K562 (cell line): ENCODE results near the gene ABCA4. TPM values are rescaled to one million over a fixed set of nuclear protein-coding genes. Genes with fewer than 3 reads are reported as not detected.

Source experiments
- ATAC-seq: fragments of 200-7000 bp; cut with Tn5 transposase; 3 replicates; pipeline ENCODE4 v1.9.1; 2020; ENCODE audit warnings: moderate library complexity
- BruUV-seq: library from RNA; stranded (reverse); fragments of 400-500 nt; replicated peaks from 2 replicates; lab custom pipeline; 2021; lab: Mats Ljungman, UMichigan
- CTCF ChIA-PET: fragments of 300-600 bp; formaldehyde crosslinking; extraction: SDS; loops from one replicate; lab custom pipeline; 2021; ENCODE audit warnings: low intra/inter-chr PET ratio; lab: Yijun Ruan, JAX
- POLR2A ChIA-PET: fragments of 300-600, 350-650 bp; sonication (Branson Sonifier 250); formaldehyde crosslinking; extraction: SDS; loops from one replicate; lab custom pipeline; 2021; ENCODE audit warnings: antibody characterized with exemption, inconsistent platforms; lab: Yijun Ruan, JAX
- DNase-seq, 4 experiments: peaks; one replicate each; pipeline versions ENCODE4 v3.0.0 to v3.0.0-alpha.2; 2011 to 2018; ENCODE audit warnings: low spot score in 3 of 4, mixed read lengths in 3 of 4; ENCODE audit errors: extremely low read depth in 1 of 4
- FAIRE-seq: peaks from 2 replicates; lab custom pipeline; 2011; peaks lifted over from hg19 to GRCh38; lab: Jason Lieb, UNC
- H2AFZ ChIP-seq: 2 replicates; pipeline ENCODE4 v1.6.0; 2011; ENCODE audit warnings: low read depth, low read length, control low read depth, inconsistent platforms
- H3K27ac ChIP-seq: fragments of 200-600 bp; 3 replicates; pipeline ENCODE4 v1.8.0; 2011; ENCODE audit warnings: low read depth, mild to moderate bottlenecking, control low read depth, inconsistent platforms, low read length, moderate library complexity, mixed read lengths; ENCODE audit errors: extremely low read depth
- H3K27me3 ChIP-seq, 2 experiments: fragments of 300-600 bp in 1 of 2; 2 replicates in 1 of 2; 3 replicates in 1 of 2; pipeline versions ENCODE4 v1.6.0 to v1.8.0; 2011; ENCODE audit warnings: inconsistent platforms in 2 of 2, low read length in 2 of 2, mild to moderate bottlenecking in 1 of 2, mixed read lengths in 1 of 2, moderate library complexity in 1 of 2; ENCODE audit not compliant: control insufficient read depth in 2 of 2, insufficient read depth in 2 of 2
- H3K36me3 ChIP-seq: fragments of 300-600 bp; 3 replicates; pipeline ENCODE4 v1.8.0; 2011; ENCODE audit warnings: mild to moderate bottlenecking, low read length, inconsistent platforms; ENCODE audit not compliant: control insufficient read depth, insufficient read depth
- H3K4me1 ChIP-seq, 2 experiments: fragments of 200-600 bp in 1 of 2; replicated peaks in 1 of 2; 2 replicates in 1 of 2; 3 replicates in 1 of 2; pipeline versions ENCODE4 v1.5.1 to v1.8.0; 2011; ENCODE audit warnings: inconsistent platforms in 2 of 2, low read length in 2 of 2, mild to moderate bottlenecking in 1 of 2, mixed read lengths in 1 of 2, moderate library complexity in 1 of 2; ENCODE audit not compliant: control insufficient read depth in 2 of 2, insufficient read depth in 2 of 2
- H3K4me2 ChIP-seq: 2 replicates; pipeline ENCODE4 v1.6.1; 2011; ENCODE audit warnings: low read length, control low read depth, inconsistent platforms, mixed read lengths; ENCODE audit not compliant: insufficient read depth
- H3K4me3 ChIP-seq: fragments of 200-600 bp; sonication (generic), shearing (Covaris generic); 2 replicates; pipeline ENCODE4 v1.5.1; 2016; ENCODE audit warnings: control low read depth, inconsistent platforms
- H3K79me2 ChIP-seq: fragments of 200-600 bp; 3 replicates; pipeline ENCODE4 v1.8.0; 2011; ENCODE audit warnings: low read length, inconsistent platforms; ENCODE audit not compliant: control insufficient read depth, insufficient read depth
- H3K9ac ChIP-seq, 2 experiments: 2 replicates each; pipeline versions ENCODE4 v1.6.0 to v1.6.1; 2011; ENCODE audit warnings: low read depth in 2 of 2, low read length in 2 of 2, control low read depth in 1 of 2, inconsistent platforms in 1 of 2, mild to moderate bottlenecking in 1 of 2, mixed read lengths in 1 of 2; ENCODE audit not compliant: insufficient read depth in 1 of 2
- H3K9me1 ChIP-seq: one replicate; pipeline ENCODE4 v1.6.0; 2011; ENCODE audit warnings: inconsistent platforms, mild to moderate bottlenecking, low read length, moderate library complexity; ENCODE audit not compliant: control insufficient read depth, insufficient read depth
- H3K9me3 ChIP-seq: replicated peaks from 2 replicates; pipeline ENCODE4 v1.5.1; 2011; ENCODE audit warnings: low read depth, low read length, inconsistent platforms; ENCODE audit not compliant: control insufficient read depth, insufficient read depth
- H4K20me1 ChIP-seq: replicated peaks from 2 replicates; pipeline ENCODE4 v1.6.1; 2011; ENCODE audit warnings: low read length, inconsistent platforms, mixed read lengths; ENCODE audit not compliant: control insufficient read depth, insufficient read depth
- DPF2 ChIP-seq: fragments of 450-650 bp; IDR thresholded peaks from 2 replicates; pipeline ENCODE4 v1.6.1; 2016
- EGR1 ChIP-seq: fragments of 450-650 bp; conservative IDR thresholded peaks from 2 replicates; pipeline ENCODE4 v1.6.1; 2017; ENCODE audit warnings: mild to moderate bottlenecking
- GABPB1 ChIP-seq: sonication (generic); formaldehyde crosslinking; IDR thresholded peaks from 2 replicates; pipeline ENCODE4 v1.8.0; 2022; ENCODE audit warnings: mild to moderate bottlenecking, missing genetic modification reagents
- HNRNPUL1 ChIP-seq: fragments of 200-400 bp; formaldehyde crosslinking; IDR thresholded peaks from 2 replicates; pipeline ENCODE4 v1.6.1; 2017; ENCODE audit warnings: low read length
- L3MBTL2 ChIP-seq: fragments of 450-650 bp; IDR thresholded peaks from 2 replicates; pipeline ENCODE4 v1.6.1; 2016; ENCODE audit warnings: mild to moderate bottlenecking, moderate library complexity
- MTA1 ChIP-seq: fragments of 450-650 bp; IDR thresholded peaks from 2 replicates; pipeline ENCODE4 v1.6.1; 2017; ENCODE audit warnings: borderline replicate concordance
- NFIC ChIP-seq: fragments of 450-650 bp; IDR thresholded peaks from 2 replicates; pipeline ENCODE4 v1.6.1; 2017; ENCODE audit warnings: mild to moderate bottlenecking, inconsistent platforms
- NR2F6 ChIP-seq: fragments of 450-650 bp; formaldehyde crosslinking; IDR thresholded peaks from 2 replicates; pipeline ENCODE4 v1.4.0; 2020; ENCODE audit warnings: mild to moderate bottlenecking
- RFX1 ChIP-seq: fragments of 450-650 bp; IDR thresholded peaks from 2 replicates; pipeline ENCODE4 v1.6.1; 2016; ENCODE audit warnings: mild to moderate bottlenecking, moderate library complexity
- SRF ChIP-seq, 2 experiments: fragments of 250-450, 450-650 bp in 1 of 2; sonication (Bioruptor Pico) in 1 of 2; sonication (generic) in 1 of 2; formaldehyde crosslinking; IDR thresholded peaks; 2 replicates each; pipeline versions ENCODE4 v1.5.0 to v1.5.1; 2020 to 2022; ENCODE audit warnings: mild to moderate bottlenecking in 1 of 2, missing genetic modification reagents in 1 of 2
- ZFX ChIP-seq: sonication (generic); formaldehyde crosslinking; IDR thresholded peaks from 2 replicates; pipeline ENCODE4 v1.8.0; 2022; ENCODE audit warnings: mild to moderate bottlenecking, missing genetic modification reagents, moderate library complexity
- ZNF134 ChIP-seq: fragments of 250-450 bp; sonication (Bioruptor Pico); conservative IDR thresholded peaks from 2 replicates; pipeline ENCODE4 v1.4.0; 2020
- WGBS: fragments of 100-300 bp; shearing (Covaris generic); methylation state at CpG from one replicate; pipeline ENCODE4 v1.1.6; 2016; ENCODE audit warnings: low coverage, mixed read lengths; ENCODE audit not compliant: insufficient coverage; ENCODE audit errors: missing lambda C conversion rate; 5-methylcytosine and 5-hydroxymethylcytosine counted together
- in situ Hi-C: fragments of 300-500 bp; cut with MboI; formaldehyde crosslinking; loops from 4 replicates; pipeline ENCODE4 v1.15.0; 2018; ENCODE audit warnings: inconsistent platforms, mixed read lengths
- intact Hi-C: fragments of 100-400 bp; cut with micrococcal nuclease; formaldehyde crosslinking; loops from 2 replicates; pipeline ENCODE4 v1.14.2; 2022
- polyA plus RNA-seq, 8 experiments: library from polyadenylated mRNA; depleted of rRNA in 4 of 8; stranded (reverse) in 5 of 8; unstranded in 3 of 8; fragments of >200 nt; fragmentation: Nextera tagmentation in 2 of 8; fragmentation: Illumina TruSeq in 1 of 8; extraction: Ambion mirVana in 2 of 8; extraction: Trizol in 1 of 8; gene quantifications; 2 replicates each; pipeline versions ENCODE4 v1.2.1 to v1.2.3, GENCODE V29; 2011 to 2014; ENCODE audit warnings: inconsistent platforms in 1 of 8, missing spikeins in 1 of 8
- total RNA-seq, 7 experiments: library from RNA; depleted of rRNA in 6 of 7; stranded (reverse); fragments of >200 nt in 6 of 7; fragmentation: Illumina TruSeq in 2 of 7; extraction: Trizol in 2 of 7; gene quantifications; 2 replicates each; pipeline versions ENCODE4 v1.2.1 to v1.2.3, GENCODE V29; 2011 to 2021; ENCODE audit warnings: low replicate concordance in 1 of 7
- TF ChIP-seq, protein P1 (sequence below): fragments of 450-650 bp; IDR thresholded peaks from 2 replicates; pipeline ENCODE4 v1.6.1; 2016; ENCODE audit warnings: low read depth
- TF ChIP-seq, protein P2 (sequence below), 2 experiments: fragments of 200-800 bp in 1 of 2; sonication (Bioruptor generic) in 1 of 2; sonication (generic) in 1 of 2; formaldehyde crosslinking in 1 of 2; IDR thresholded peaks in 1 of 2; conservative IDR thresholded peaks in 1 of 2; 2 replicates each; pipeline versions ENCODE4 v1.5.0 to v1.6.1; 2016 to 2020; ENCODE audit warnings: missing compliant biosample characterization in 1 of 2, missing genetic modification characterization in 1 of 2, missing genetic modification reagents in 1 of 2

ABCA4 gene
- total and polyA plus RNA-seq, 9 of the 15 experiments (the other 6 are each of a cell fraction or from before 2014, with no cell fraction given): 0.01 to 0.04 TPM; not detected in 7

DNA sequence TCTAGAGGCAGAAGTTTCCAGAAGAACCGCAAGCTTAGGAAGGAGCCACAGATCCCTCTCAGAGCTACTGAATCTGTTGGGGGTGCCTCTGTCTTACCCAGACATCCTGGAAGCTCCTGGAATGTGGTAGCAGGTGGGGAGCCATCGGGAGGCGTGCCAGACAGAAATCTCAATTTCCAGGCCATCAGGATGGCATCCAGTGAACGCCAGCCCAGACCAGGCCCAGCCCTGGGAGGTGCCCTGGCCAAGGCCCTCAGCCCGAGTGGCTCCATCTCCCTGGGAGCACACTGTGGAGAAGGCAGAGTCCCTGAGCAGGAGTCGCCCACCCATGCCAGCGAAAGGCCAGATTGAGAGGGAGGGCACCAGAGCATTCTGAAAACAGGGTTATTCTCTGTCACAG lies 2.5 kb downstream of the ABCA4 start:
- intact Hi-C loops: no loop called here
- WGBS: 0% methylated on average over 5 of the region's 7 CpGs
- DNase-seq (no peak), ATAC-seq (no peak), FAIRE-seq (no peak)
- H3K4me3 ChIP-seq: no peak overlapping the region
- no peak overlapping the region for H3K27ac ChIP-seq
- ChIA-PET POLR2A (no interaction called here), CTCF (no interaction called here)
- H3K9ac ChIP-seq: no peak overlapping the region
- no peaks in the 10 kb centered on the region for H3K9me3 ChIP-seq
- H3K79me2 ChIP-seq: no peaks in the 10 kb centered on the region
- H4K20me1 ChIP-seq: no peaks in the 10 kb centered on the region
- H3K27me3 ChIP-seq: peaks cover 3 to 27% of the 10 kb centered on the region in 2 experiments; a peak in 4 of 5 replicates
- in situ Hi-C loops: no loop called here
- no peak overlapping the region for H2AFZ ChIP-seq
- no peaks in the 10 kb centered on the region for H3K4me1 ChIP-seq
- H3K36me3 ChIP-seq: no peaks in the 10 kb centered on the region
- H3K9me1 ChIP-seq: no peaks in the 10 kb centered on the region
- H3K4me2 ChIP-seq: no peak overlapping the region
- no TSS peak for BruUV-seq
- no peak for TF ChIP-seq GABPB1 (CRISPR knock-in tag)
- TF ChIP-seq L3MBTL2: no peak
- TF ChIP-seq NFIC: no peak
- no peak for TF ChIP-seq RFX1
- TF ChIP-seq SRF (CRISPR knock-in tag; IDR thresholded peaks at IDR 0.05): no peak
- TF ChIP-seq HNRNPUL1: no peak
- TF ChIP-seq MTA1: no peak
- TF ChIP-seq, protein P1, sequence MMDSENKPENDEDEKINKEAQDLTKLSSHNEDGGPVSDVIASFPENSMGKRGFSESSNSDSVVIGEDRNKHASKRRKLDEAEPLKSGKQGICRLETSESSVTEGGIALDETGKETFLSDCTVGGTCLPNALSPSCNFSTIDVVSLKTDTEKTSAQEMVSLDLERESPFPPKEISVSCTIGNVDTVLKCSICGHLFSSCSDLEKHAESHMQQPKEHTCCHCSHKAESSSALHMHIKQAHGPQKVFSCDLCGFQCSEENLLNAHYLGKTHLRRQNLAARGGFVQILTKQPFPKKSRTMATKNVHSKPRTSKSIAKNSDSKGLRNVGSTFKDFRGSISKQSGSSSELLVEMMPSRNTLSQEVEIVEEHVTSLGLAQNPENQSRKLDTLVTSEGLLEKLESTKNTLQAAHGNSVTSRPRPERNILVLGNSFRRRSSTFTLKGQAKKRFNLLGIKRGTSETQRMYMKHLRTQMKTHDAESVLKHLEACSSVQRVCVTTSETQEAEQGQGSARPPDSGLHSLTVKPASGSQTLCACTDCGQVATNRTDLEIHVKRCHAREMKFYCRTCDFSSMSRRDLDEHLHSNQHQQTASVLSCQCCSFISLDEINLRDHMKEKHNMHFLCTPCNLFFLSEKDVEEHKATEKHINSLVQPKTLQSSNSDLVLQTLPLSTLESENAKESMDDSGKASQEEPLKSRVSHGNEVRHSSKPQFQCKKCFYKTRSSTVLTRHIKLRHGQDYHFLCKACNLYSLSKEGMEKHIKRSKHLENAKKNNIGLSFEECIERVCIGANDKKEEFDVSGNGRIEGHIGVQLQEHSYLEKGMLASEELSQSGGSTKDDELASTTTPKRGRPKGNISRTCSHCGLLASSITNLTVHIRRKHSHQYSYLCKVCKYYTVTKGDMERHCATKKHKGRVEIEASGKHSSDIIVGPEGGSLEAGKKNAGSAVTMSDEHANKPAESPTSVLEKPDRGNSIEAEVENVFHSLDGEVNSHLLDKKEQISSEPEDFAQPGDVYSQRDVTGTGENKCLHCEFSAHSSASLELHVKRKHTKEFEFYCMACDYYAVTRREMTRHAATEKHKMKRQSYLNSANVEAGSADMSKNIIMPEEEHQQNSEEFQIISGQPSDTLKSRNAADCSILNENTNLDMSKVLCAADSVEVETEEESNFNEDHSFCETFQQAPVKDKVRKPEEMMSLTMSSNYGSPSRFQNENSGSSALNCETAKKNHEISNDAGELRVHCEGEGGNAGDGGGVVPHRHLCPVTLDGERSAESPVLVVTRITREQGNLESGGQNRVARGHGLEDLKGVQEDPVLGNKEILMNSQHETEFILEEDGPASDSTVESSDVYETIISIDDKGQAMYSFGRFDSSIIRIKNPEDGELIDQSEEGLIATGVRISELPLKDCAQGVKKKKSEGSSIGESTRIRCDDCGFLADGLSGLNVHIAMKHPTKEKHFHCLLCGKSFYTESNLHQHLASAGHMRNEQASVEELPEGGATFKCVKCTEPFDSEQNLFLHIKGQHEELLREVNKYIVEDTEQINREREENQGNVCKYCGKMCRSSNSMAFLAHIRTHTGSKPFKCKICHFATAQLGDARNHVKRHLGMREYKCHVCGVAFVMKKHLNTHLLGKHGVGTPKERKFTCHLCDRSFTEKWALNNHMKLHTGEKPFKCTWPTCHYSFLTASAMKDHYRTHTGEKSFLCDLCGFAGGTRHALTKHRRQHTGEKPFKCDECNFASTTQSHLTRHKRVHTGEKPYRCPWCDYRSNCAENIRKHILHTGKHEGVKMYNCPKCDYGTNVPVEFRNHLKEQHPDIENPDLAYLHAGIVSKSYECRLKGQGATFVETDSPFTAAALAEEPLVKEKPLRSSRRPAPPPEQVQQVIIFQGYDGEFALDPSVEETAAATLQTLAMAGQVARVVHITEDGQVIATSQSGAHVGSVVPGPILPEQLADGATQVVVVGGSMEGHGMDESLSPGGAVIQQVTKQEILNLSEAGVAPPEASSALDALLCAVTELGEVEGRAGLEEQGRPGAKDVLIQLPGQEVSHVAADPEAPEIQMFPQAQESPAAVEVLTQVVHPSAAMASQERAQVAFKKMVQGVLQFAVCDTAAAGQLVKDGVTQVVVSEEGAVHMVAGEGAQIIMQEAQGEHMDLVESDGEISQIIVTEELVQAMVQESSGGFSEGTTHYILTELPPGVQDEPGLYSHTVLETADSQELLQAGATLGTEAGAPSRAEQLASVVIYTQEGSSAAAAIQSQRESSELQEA: no peak
- TF ChIP-seq EGR1: no peak
- no peak for TF ChIP-seq DPF2
- TF ChIP-seq, protein P2, sequence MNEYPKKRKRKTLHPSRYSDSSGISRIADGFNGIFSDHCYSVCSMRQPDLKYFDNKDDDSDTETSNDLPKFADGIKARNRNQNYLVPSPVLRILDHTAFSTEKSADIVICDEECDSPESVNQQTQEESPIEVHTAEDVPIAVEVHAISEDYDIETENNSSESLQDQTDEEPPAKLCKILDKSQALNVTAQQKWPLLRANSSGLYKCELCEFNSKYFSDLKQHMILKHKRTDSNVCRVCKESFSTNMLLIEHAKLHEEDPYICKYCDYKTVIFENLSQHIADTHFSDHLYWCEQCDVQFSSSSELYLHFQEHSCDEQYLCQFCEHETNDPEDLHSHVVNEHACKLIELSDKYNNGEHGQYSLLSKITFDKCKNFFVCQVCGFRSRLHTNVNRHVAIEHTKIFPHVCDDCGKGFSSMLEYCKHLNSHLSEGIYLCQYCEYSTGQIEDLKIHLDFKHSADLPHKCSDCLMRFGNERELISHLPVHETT (CRISPR knock-in tag; conservative IDR thresholded peaks at IDR 0.05 in 1 of 2, IDR thresholded peaks at IDR 0.05 in 1 of 2): no peak
- TF ChIP-seq NR2F6 (CRISPR knock-in tag): no peak
- TF ChIP-seq ZNF134 (CRISPR knock-in tag): no peak
- TF ChIP-seq ZFX (CRISPR knock-in tag): no peak
